DMS114 treated with DMSO at 0.1 percent for 48 hours (cell line): ENCODE results near the gene PKIG.

Experiments used
- DNase-seq: peaks from one replicate; lab custom pipeline; 2025; ENCODE audit not compliant: unreplicated experiment; lab: John Stamatoyannopoulos, UW

Gene PKIG

GRCh38 chr20:44657875-44658274 lies 75.5 kb downstream of the PKIG start:
- DNase-seq, result no peak

GRCh38 chr20:44658810-44659209 lies 76.4 kb downstream of the PKIG start:
- no peak for DNase-seq

DNA sequence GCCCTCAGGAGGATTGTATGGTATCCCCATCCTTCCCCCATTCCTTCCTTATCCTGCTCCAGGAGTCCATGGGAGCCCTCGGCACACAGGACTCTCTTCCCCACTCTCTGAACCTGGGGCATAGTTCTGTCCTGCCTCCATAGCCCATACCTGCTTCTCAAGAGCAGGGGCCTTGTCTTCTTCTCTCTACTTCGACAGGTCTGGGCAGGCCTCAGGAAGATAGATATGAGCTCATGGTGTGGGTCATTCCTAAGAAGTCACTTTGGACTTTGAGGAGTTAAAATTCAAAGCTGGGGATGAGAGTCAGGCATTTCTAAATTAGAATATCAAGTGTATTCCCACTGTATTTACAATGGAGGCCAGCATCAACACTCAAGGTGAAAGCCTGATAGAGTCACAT lies 77.6 kb downstream of the PKIG start:
- no peak for DNase-seq

DNA sequence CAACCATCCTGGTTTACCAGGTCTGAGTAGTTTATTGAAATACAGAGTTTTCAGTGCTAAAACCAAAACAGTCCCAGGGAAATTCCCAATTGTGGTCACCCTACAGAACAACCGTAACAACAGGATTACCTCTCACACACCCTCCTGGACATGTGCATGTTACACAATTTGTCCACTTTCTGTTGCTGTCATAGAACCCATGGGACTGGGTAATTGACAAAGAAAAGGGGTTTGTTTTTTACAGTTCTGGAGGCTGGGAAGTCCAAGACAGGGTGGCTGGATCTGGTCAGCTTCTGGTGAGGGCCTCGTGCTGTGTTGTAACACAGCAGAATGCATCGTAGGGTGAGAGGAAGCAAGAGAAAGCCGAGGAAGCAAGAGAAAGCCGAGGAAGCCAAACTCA lies 78.2 kb downstream of the PKIG start:
- DNase-seq, result no peak

DNA sequence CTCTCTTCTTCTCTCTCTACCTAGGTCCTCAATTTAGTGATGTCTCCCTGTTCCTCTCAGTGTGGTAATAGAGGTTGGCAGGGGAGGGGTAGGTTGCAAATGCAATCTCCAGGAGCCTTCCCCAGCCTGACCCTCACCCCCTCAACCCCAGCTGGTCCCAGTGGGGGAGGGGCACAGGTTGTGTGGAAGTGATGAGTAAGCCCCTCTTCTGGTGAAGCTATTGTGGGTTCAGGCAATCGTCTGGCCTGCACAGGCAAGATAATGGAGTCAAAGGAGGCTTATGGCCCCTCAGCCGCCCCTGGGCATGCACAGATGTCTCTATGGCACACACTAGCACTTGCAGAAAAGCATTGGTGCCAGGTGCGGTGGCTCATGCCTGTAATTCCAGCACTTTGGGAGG lies 79.9 kb downstream of the PKIG start:
- no peak for DNase-seq

DNA sequence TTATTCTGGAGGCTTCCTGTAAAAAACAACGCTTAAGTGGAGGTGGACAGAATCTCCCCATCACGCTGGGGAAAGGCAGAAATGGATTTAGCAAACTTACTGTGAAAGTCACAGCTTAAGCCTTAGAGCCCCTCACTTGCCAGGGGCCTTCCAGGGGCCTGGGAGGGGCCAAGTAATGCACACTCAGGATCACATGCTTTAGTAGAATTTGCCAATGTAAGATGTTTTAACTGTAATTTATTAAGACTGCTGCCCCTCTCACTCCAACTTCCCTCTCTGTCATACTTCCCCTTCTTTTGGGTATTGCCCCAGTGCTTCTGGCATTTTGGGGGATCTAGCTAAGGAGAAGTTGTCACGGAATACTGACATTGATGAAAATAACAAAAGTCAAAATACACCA lies 81.8 kb downstream of the PKIG start:
- DNase-seq, result no peak

GRCh38 chr20:44666066-44666465 lies 83.7 kb downstream of the PKIG start:
- no peak for DNase-seq
